HG02938 (cell line): ENCODE measurements around the gene MAP3K2.

ENCODE experiments used
- ATAC-seq: cut with Tn5 transposase; IDR thresholded peaks from one replicate; pipeline ENCODE4 v1.9.1; 2021; ENCODE audit warnings: mild to moderate bottlenecking, moderate library complexity; ENCODE audit not compliant: unreplicated experiment

The MAP3K2 gene, protein sequence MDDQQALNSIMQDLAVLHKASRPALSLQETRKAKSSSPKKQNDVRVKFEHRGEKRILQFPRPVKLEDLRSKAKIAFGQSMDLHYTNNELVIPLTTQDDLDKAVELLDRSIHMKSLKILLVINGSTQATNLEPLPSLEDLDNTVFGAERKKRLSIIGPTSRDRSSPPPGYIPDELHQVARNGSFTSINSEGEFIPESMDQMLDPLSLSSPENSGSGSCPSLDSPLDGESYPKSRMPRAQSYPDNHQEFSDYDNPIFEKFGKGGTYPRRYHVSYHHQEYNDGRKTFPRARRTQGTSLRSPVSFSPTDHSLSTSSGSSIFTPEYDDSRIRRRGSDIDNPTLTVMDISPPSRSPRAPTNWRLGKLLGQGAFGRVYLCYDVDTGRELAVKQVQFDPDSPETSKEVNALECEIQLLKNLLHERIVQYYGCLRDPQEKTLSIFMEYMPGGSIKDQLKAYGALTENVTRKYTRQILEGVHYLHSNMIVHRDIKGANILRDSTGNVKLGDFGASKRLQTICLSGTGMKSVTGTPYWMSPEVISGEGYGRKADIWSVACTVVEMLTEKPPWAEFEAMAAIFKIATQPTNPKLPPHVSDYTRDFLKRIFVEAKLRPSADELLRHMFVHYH

DNA sequence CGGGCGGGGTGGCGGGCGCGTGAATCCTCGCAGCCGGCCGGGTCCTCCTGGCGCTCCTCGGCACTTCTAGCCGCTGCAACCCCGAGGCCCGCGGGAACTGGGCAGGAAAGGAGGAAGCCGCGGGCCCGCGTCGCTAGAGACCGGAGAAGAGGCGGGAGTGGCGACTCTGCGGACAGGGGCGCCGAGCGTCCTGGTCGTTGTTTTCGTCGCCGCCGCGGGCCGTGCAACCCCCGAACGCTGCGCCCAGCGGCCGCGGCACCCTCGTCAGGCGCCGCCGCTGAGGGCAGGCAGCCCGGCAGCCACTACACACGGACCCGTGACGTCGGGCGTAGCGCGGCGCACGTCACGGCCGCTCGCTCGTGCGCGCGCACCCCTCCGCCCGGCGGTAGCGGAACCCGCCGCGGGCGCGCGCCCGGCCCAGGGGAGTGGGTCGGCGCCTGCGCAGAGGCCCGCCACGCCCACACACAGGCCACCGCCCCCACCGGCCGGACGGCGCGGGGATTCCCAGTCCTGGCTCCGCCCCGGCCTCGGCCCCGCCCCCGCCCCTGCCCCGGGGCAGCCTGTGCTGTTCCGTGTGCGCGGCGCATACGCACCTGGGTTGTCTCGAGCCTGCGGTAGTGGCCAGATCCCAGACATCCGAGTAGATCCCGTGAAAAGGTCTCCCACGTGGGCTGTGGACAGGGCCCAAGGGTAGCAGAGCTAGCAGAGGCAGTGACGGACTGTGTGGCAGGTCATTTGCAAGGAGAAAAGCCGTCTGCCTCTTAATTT lies at the start of gene MAP3K2:
MAP3K2 (minus strand) TSS at position 321 of the 768 bp plus-strand sequence. CDS start 44,846 bp downstream, outside the sequence.
- peak; percentile 64 for ATAC-seq

DNA sequence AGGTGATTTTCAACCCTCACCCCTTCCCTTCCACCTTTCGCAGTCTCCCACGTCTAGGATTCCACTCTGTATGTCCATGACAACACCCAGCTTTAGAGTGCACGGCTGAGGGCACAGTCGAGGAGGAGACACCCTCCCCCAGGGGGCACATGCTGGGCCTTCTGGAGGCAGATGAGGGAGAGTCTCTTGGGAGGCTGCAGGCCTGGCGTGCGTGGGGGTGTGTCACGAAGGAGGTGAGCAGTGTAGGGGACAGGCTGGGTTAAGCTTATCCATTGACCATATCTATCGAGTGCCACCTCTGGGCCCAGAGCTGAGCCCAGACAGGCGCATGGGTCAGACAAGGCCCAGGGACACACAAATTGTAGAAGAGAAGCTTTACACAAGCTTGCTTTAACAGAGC lies 49.3 kb upstream of the MAP3K2 start:
- no peak for ATAC-seq

DNA sequence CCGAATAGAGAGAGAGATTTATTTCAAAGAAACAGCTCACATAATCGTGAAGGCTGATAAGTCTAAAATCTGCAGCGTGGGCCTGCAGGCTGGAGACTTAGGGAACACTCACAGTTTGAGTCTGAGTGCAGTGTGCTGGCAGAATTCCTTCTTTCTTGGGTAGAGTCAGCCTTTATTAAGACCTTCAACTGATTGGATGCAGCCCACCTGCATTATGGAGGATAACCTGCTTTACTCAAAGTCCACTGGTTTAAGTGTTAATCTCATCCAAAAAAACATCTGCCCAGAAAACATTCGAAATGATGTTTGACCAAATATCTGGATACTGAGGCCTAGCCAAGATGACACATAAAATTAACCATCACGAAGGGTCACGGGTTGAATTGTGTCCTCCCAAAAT lies 46.7 kb upstream of the MAP3K2 start:
- no peak for ATAC-seq

DNA sequence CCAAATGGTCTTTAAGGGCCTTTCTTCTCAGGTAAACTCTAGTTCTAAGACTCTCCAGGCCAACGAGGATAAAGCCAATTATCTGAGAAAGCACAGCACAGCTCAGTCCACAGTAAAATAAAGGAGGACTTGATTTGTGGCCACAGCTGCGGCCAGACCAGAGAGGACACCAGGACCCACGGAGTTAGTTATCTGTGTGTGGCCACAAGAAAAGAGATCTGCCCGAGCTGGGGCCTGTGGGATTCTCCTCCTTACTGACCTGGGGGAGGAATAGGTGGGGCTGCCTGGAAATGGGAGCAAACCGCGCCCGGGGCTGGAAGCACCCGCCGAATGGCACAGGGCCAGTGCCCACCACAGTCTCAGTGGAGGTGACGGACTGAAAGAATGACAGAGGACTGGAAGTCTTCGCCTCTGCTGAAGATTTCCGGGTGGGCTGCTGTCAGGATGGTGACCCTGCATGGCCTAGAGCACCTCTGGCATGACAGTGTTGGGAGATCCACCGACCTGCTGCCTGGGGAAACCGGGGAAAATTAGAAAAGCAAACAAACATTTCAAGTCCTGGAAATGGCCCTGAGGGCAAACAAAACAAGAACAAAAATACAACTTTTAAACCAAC lies 43.7 kb upstream of the MAP3K2 start:
- no peak for ATAC-seq

DNA sequence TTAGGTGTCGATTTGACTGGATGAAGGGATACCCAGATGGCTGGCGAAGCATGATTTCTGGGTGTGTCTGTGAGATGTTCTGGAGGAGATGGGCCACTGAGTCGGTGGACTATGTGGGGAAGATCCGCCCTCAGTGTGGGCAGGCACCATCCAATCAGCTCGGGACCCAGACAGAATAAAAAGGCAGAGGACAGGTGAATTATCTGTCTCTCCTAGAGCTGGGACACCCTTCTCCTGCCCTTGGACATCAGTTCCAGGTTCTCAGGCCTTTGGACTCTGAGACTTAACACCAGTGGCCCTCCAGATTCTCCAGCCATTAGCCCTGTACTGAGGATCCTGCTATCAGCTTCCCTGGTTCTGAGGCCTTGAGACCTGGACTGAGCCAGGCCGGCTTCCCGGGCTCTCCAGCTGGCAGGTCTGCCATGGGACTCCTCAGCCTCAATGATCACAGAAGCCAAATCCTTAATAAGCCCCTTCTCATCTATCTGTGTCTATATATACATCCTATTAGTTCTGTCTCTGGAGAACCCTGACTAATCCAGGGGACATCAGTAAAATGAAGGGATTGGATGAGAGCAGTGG lies 42.2 kb upstream of the MAP3K2 start:
- ATAC-seq, result no peak

DNA sequence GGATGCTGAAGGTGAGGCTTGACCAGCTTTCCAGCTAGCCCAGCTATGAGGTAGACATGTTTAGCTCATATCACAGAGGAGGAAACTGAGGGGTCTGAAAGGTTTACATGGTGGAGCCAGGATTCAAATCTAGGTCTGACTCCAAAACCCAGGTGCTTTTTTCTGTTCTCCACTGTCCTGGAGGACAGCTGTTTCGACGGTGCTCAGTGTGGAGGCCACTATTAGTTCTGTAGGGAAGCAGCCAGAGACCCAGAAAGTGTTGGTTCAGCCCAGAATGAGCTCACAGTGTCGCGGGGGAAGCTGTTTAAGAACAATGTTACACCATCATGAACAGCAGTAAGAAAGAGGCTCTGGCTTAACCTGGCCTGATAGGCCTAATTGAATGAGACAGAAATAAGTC lies 41.5 kb upstream of the MAP3K2 start:
- no peak for ATAC-seq

DNA sequence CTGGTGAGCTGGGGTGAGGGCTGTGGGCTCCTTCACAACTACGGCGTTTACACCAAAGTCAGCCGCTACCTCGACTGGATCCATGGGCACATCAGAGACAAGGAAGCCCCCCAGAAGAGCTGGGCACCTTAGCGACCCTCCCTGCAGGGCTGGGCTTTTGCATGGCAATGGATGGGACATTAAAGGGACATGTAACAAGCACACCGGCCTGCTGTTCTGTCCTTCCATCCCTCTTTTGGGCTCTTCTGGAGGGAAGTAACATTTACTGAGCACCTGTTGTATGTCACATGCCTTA lies 41.0 kb upstream of the MAP3K2 start:
- no peak for ATAC-seq

DNA sequence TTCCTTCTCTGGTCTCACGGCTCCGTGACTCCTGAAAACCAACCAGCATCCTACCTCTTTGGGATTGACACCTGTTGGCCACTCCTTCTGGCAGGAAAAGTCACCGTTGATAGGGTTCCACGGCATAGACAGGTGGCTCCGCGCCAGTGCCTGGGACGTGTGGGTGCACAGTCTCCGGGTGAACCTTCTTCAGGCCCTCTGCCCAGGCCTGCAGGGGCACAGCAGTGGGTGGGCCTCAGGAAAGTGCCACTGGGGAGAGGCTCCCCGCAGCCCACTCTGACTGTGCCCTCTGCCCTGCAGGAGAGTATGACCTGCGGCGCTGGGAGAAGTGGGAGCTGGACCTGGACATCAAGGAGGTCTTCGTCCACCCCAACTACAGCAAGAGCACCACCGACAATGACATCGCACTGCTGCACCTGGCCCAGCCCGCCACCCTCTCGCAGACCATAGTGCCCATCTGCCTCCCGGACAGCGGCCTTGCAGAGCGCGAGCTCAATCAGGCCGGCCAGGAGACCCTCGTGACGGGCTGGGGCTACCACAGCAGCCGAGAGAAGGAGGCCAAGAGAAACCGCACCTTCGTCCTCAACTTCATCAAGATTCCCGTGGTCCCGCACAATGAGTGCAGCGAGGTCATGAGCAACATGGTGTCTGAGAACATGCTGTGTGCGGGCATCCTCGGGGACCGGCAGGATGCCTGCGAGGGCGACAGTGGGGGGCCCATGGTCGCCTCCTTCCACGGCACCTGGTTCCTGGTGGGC lies 40.5 kb upstream of the MAP3K2 start:
- ATAC-seq, result no peak

DNA sequence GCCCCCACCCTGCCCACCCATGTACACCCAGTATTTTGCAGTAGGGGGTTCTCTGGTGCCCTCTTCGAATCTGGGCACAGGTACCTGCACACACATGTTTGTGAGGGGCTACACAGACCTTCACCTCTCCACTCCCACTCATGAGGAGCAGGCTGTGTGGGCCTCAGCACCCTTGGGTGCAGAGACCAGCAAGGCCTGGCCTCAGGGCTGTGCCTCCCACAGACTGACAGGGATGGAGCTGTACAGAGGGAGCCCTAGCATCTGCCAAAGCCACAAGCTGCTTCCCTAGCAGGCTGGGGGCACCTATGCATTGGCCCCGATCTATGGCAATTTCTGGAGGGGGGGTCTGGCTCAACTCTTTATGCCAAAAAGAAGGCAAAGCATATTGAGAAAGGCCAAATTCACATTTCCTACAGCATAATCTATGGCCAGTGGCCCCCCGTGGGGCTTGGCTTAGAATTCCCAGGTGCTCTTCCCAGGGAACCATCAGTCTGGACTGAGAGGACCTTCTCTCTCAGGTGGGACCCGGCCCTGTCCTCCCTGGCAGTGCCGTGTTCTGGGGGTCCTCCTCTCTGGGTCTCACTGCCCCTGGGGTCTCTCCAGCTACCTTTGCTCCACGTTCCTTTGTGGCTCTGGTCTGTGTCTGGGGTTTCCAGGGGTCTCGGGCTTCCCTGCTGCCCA lies 39.7 kb upstream of the MAP3K2 start:
- no peak for ATAC-seq

DNA sequence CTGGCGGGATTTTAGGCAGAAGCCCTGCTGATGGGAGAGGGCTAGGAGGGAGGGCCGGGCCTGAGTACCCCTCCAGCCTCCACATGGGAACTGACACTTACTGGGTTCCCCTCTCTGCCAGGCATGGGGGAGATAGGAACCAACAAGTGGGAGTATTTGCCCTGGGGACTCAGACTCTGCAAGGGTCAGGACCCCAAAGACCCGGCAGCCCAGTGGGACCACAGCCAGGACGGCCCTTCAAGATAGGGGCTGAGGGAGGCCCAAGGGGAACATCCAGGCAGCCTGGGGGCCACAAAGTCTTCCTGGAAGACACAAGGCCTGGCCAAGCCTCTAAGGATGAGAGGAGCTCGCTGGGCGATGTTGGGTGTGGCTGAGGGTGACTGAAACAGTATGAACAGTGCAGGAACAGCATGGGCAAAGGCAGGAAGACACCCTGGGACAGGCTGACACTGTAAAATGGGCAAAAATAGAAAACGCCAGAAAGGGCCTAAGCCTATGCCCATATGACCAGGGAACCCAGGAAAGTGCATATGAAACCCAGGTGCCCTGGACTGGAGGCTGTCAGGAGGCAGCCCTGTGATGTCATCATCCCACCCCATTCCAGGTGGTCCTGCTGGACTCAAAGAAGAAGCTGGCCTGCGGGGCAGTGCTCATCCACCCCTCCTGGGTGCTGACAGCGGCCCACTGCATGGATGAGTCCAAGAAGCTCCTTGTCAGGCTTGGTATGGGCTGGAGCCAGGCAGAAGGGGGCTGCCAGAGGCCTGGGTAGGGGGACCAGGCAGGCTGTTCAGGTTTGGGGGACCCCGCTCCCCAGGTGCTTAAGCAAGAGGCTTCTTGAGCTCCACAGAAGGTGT lies 39.0 kb upstream of the MAP3K2 start:
- ATAC-seq, result no peak

DNA sequence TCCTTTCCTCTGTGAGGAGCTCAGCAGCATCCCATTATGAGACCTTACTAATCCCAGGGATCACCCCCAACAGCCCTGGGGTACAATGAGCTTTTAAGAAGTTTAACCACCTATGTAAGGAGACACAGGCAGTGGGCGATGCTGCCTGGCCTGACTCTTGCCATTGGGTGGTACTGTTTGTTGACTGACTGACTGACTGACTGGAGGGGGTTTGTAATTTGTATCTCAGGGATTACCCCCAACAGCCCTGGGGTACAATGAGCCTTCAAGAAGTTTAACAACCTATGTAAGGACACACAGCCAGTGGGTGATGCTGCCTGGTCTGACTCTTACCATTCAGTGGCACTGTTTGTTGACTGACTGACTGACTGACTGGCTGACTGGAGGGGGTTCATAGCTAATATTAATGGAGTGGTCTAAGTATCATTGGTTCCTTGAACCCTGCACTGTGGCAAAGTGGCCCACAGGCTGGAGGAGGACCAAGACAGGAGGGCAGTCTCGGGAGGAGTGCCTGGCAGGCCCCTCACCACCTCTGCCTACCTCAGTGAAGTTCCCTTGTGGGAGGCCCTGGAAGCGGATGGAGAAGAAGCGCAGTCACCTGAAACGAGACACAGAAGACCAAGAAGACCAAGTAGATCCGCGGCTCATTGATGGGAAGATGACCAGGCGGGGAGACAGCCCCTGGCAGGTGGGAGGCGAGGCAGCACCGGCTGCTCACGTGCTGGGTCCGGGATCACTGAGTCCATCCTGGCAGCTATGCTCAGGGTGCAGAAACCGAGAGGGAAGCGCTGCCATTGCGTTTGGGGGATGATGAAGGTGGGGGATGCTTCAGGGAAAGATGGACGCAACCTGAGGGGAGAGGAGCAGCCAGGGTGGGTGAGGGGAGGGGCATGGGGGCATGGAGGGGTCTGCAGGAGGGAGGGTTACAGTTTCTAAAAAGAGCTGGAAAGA lies 38.0 kb upstream of the MAP3K2 start:
- no peak for ATAC-seq

DNA sequence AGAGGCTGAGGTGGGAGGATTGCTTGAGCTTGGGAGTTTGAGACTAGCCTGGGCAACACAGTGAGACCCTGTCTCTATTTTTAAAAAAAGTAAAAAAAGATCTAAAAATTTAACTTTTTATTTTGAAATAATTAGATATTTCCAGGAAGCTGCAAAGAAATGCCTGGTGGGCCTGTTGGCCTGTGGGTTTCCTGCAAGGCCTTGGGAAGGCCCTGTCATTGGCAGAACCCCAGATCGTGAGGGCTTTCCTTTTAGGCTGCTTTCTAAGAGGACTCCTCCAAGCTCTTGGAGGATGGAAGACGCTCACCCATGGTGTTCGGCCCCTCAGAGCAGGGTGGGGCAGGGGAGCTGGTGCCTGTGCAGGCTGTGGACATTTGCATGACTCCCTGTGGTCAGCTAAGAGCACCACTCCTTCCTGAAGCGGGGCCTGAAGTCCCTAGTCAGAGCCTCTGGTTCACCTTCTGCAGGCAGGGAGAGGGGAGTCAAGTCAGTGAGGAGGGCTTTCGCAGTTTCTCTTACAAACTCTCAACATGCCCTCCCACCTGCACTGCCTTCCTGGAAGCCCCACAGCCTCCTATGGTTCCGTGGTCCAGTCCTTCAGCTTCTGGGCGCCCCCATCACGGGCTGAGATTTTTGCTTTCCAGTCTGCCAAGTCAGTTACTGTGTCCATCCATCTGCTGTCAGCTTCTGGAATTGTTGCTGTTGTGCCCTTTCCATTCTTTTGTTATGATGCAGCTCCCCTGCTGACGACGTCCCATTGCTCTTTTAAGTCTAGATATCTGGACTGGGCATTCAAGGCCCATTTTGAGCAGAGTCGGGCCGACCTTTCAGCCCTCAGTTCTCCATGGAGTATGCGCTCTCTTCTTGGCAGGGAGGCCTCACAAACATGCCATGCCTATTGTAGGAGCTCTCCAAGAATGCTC lies 37.1 kb upstream of the MAP3K2 start:
- ATAC-seq, result no peak

DNA sequence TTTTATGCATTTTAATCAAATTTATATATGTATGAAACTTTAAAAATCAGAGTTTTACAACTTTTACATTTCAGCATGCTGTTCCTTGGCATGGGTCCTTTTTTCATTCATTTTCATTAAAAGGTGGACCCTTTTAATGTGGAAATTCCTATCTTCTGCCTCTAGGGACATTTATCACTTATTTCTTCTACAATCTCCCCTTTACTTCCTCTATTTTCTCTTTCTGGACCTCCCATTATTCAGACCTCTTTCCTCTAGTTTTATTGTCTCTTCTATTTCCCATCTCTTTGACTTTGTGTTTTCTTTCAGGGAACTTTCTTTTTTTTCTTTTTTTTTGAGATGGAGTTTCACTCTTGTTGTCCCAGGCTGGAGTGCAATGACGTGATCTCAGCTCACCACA lies 36.1 kb upstream of the MAP3K2 start:
- no peak for ATAC-seq

DNA sequence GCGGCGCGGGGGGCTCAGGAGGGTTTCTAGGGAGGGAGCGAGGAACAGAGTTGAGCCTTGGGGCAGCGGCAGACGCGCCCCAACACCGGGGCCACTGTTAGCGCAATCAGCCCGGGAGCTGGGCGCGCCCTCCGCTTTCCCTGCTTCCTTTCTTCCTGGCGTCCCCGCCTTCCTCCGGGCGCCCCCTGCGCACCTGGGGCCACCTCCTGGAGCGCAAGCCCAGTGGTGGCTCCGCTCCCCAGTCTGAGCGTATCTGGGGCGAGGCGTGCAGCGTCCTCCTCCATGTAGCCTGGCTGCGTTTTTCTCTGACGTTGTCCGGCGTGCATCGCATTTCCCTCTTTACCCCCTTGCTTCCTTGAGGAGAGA lies 35.7 kb upstream of the MAP3K2 start:
- no peak for ATAC-seq

DNA sequence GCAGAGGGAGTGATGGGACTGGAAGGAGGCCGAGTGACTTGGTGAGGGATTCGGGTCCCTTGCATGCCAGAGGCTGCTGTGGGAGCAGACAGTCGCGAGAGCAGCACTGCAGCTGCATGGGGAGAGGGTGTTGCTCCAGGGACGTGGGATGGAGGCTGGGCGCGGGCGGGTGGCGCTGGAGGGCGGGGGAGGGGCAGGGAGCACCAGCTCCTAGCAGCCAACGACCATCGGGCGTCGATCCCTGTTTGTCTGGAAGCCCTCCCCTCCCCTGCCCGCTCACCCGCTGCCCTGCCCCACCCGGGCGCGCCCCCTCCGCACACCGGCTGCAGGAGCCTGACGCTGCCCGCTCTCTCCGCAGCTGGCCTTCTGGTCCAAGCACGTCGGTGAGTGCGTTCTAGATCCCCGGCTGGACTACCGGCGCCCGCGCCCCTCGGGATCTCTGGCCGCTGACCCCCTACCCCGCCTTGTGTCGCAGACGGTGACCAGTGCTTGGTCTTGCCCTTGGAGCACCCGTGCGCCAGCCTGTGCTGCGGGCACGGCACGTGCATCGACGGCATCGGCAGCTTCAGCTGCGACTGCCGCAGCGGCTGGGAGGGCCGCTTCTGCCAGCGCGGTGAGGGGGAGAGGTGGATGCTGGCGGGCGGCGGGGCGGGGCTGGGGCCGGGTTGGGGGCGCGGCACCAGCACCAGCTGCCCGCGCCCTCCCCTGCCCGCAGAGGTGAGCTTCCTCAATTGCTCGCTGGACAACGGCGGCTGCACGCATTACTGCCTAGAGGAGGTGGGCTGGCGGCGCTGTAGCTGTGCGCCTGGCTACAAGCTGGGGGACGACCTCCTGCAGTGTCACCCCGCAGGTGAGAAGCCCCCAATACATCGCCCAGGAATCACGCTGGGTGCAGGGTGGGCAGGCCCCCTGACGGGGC lies 35.0 kb upstream of the MAP3K2 start:
- ATAC-seq, result no peak
